Measurements from ENCODE around the gene ITGB5. TPM values are rescaled to one million over a fixed set of nuclear protein-coding genes. Genes with fewer than 3 reads are reported as not detected.

The ITGB5 gene
- polyA plus RNA-seq, 2 of the 4 experiments (the other 2 are of a cell fraction), result 201 to 260 TPM

DNA sequence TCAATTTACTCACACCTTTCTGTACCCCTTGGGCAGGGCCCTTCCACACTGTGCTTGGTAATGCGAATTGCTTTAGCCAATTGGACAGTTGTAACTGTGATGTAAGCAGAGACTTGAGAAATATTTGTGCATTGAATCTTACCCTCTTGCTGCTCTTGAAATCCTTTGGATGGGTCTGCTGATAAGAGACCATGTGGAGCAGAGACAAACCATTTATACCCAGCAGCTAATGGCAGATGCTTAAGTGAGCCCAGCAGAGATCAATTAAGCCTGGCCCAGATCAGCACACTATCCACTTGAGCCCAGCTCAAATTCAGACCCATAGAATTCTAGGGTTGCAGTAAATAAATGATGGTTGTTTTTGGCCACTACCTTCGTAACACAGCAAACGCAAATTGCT lies 28.1 kb upstream of the ITGB5 start:
- no peak for FAIRE-seq
- TF ChIP-seq, protein P1, sequence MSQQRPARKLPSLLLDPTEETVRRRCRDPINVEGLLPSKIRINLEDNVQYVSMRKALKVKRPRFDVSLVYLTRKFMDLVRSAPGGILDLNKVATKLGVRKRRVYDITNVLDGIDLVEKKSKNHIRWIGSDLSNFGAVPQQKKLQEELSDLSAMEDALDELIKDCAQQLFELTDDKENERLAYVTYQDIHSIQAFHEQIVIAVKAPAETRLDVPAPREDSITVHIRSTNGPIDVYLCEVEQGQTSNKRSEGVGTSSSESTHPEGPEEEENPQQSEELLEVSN (IDR thresholded peaks at IDR 0.05; ENCODE audit: borderline replicate concordance, low read depth), result no peak
- TF ChIP-seq KDM5A (IDR thresholded peaks at IDR 0.05), result no peak
- no peak for TF ChIP-seq ZSCAN20 (CRISPR knock-in tag; IDR thresholded peaks at IDR 0.05)
- TF ChIP-seq, protein P2, sequence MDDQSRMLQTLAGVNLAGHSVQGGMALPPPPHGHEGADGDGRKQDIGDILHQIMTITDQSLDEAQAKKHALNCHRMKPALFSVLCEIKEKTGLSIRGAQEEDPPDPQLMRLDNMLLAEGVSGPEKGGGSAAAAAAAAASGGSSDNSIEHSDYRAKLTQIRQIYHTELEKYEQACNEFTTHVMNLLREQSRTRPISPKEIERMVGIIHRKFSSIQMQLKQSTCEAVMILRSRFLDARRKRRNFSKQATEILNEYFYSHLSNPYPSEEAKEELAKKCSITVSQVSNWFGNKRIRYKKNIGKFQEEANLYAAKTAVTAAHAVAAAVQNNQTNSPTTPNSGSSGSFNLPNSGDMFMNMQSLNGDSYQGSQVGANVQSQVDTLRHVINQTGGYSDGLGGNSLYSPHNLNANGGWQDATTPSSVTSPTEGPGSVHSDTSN (IDR thresholded peaks at IDR 0.05), result no peak
- no peak for TF ChIP-seq EP300 (IDR thresholded peaks at IDR 0.05)
- TF ChIP-seq POLR2A (IDR thresholded peaks at IDR 0.05; ENCODE audit: low read length), result no peak
- TF ChIP-seq RFX5 (IDR thresholded peaks at IDR 0.05), result no peak
- no peak for TF ChIP-seq ZC3H11A (IDR thresholded peaks at IDR 0.05)
- TF ChIP-seq RAD21 (conservative IDR thresholded peaks at IDR 0.05 in 1 of 2, IDR thresholded peaks at IDR 0.05 in 1 of 2), result no peak
- TF ChIP-seq ELK1 (IDR thresholded peaks at IDR 0.05; ENCODE audit: low read depth, low read length), result no peak
- TF ChIP-seq JUNB (IDR thresholded peaks at IDR 0.05), result no peak
- no peak for TF ChIP-seq MAFK (IDR thresholded peaks at IDR 0.05; ENCODE audit: partially characterized antibody)
- no peak for TF ChIP-seq FOXS1 (CRISPR knock-in tag; IDR thresholded peaks at IDR 0.05)
- TF ChIP-seq CEBPB (IDR thresholded peaks at IDR 0.05), result no peak
- no peak for DNase-seq (ENCODE audit: low read depth in 1 of 2, low spot score in 1 of 2)

GRCh38 chr3:124907957-124908356 lies 20.8 kb upstream of the ITGB5 start:
- Histone ChIP-seq H3K4me3 (no peak overlapping the region), H3K4me1 (no peaks in the 10 kb centered on the region), H3K4me2 (no peak overlapping the region), H3K27ac (no peak overlapping the region), H3K9me3 (no peaks in the 10 kb centered on the region)
- TF ChIP-seq MAFK (IDR thresholded peaks at IDR 0.05; ENCODE audit: partially characterized antibody), result no peak
- no peak for TF ChIP-seq NPAS2 (CRISPR knock-in tag; IDR thresholded peaks at IDR 0.05; ENCODE audit: borderline replicate concordance)
- no peak for TF ChIP-seq CHD4 (IDR thresholded peaks at IDR 0.05; ENCODE audit: borderline replicate concordance)
- no peak for TF ChIP-seq HEYL (CRISPR knock-in tag; IDR thresholded peaks at IDR 0.05)
- no peak for TF ChIP-seq RNF2 (IDR thresholded peaks at IDR 0.05; ENCODE audit: borderline replicate concordance, low read depth)
- TF ChIP-seq, protein P2 (IDR thresholded peaks at IDR 0.05), result no peak
- TF ChIP-seq HOXA7 (CRISPR knock-in tag; IDR thresholded peaks at IDR 0.05), result no peak
- no peak for TF ChIP-seq MAZ (IDR thresholded peaks at IDR 0.05; ENCODE audit: borderline replicate concordance, low read depth, low read length)
- TF ChIP-seq EHF (CRISPR knock-in tag; IDR thresholded peaks at IDR 0.05), result no peak
- no peak for TF ChIP-seq RAD21 (conservative IDR thresholded peaks at IDR 0.05 in 1 of 2, IDR thresholded peaks at IDR 0.05 in 1 of 2)
- TF ChIP-seq HES2 (IDR thresholded peaks at IDR 0.05), result no peak
- no peak for TF ChIP-seq ZFP36 (IDR thresholded peaks at IDR 0.05; ENCODE audit: borderline replicate concordance, partially characterized antibody)
- no peak for TF ChIP-seq EP300 (IDR thresholded peaks at IDR 0.05)
- no peak for TF ChIP-seq ESRRA (IDR thresholded peaks at IDR 0.05; ENCODE audit: borderline replicate concordance, low read length)
- no peak for TF ChIP-seq KDM1A (IDR thresholded peaks at IDR 0.05; ENCODE audit: low read depth)
- POLR2A ChIA-PET, result no interaction called here
- 87% methylated on average over 9 of the region's 9 CpGs for WGBS (ENCODE audit: missing lambda C conversion rate)
- CTCF ChIA-PET, result interaction anchor here (1.7 to 8.2 kb wide), 3 partner anchors 126 to 678 kb away, joined by 4 to 352 read pairs (median 205); no protein-coding TSS in a partner anchor
- no peak for DNase-seq (ENCODE audit: low read depth in 1 of 2, low spot score in 1 of 2)
- ATAC-seq, result no peak
- FAIRE-seq, result no peak

More for the DNA sequence above, 28.1 kb upstream of the ITGB5 start:
- no peak overlapping the region for H3K4me3 ChIP-seq
- CTCF ChIA-PET, result interaction anchor here (0.8 to 6.5 kb wide), 4 partner anchors 10 to 154 kb away, joined by 3 to 46 read pairs (median 4); no protein-coding TSS in a partner anchor
- H3K4me2 ChIP-seq, result no peak overlapping the region
- H3K9me3 ChIP-seq, result no peaks in the 10 kb centered on the region
- H3K4me1 ChIP-seq, result no peaks in the 10 kb centered on the region
- POLR2A ChIA-PET, result no interaction called here
- H3K27ac ChIP-seq, result no peak overlapping the region
- ATAC-seq, result no peak
- WGBS (ENCODE audit: missing lambda C conversion rate), result 93% methylated on average over 3 of the region's 3 CpGs
